Inflammatory macrophage (primary cell): Measurements from ENCODE around the gene COG1.

Source experiments
- DNase-seq, 2 donors: peaks; one replicate each; pipeline ENCODE4 v3.0.0-alpha.2; 2020 to 2022

The COG1 gene

DNA sequence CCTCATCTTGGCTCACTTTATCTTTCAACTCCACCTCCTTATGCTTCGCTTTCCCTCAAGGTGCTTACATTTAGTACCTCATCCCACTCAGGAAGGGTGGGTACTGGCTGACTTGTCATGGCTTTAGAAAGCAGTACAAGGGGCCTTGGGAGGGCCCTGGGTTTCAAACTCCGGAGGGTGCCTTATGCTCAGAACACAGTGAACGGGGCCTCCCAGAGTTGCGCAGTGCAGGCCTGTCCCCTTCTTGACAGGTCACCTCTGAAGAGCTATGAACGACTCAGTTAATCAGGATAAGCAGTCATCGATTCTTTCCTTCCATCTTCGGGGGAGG lies 6.0 kb downstream of the COG1 start:
- no peak for DNase-seq

DNA sequence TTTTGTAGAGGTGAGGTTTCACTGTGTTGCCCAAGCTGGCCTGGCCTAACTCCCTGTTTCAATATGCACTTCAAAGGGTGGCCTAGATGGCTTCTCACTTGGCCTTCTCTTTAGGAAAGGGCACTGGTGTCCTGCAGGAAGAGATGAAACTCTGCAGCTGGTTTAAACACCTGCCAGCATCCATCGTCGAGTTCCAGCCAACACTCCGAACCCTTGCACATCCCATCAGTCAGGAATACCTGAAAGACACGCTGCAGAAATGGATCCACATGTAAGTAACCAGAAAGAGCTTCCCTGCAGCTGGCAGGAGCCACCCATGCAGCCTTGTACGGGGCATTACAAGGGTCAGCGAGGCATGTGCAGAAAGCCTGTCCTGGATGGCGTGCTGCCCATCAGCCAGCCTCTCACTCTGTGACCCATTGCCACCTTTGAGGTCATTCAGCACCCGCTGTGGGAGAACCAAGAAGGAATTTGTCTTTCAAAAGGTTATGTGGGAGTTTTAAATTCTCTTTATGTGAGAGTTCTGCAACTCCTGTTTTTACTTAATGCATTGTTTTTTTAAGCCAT lies 7.0 kb downstream of the COG1 start:
- DNase-seq: no peak

DNA sequence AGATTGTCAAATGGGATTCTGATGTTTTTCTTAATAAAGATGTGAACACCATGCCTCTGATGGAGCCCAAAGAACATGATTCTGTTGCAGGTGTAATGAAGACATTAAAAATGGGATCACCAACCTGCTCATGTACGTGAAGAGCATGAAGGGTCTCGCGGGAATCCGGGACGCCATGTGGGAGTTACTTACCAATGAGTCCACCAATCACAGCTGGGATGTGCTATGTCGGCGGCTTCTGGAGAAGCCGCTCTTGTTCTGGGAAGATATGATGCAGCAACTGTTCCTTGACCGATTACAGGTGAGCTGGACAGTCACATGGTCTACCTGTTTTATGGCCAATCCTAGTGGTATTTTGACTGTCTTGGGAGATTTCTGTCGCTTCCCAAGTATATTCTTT lies 7.6 kb downstream of the COG1 start:
- no peak for DNase-seq

DNA sequence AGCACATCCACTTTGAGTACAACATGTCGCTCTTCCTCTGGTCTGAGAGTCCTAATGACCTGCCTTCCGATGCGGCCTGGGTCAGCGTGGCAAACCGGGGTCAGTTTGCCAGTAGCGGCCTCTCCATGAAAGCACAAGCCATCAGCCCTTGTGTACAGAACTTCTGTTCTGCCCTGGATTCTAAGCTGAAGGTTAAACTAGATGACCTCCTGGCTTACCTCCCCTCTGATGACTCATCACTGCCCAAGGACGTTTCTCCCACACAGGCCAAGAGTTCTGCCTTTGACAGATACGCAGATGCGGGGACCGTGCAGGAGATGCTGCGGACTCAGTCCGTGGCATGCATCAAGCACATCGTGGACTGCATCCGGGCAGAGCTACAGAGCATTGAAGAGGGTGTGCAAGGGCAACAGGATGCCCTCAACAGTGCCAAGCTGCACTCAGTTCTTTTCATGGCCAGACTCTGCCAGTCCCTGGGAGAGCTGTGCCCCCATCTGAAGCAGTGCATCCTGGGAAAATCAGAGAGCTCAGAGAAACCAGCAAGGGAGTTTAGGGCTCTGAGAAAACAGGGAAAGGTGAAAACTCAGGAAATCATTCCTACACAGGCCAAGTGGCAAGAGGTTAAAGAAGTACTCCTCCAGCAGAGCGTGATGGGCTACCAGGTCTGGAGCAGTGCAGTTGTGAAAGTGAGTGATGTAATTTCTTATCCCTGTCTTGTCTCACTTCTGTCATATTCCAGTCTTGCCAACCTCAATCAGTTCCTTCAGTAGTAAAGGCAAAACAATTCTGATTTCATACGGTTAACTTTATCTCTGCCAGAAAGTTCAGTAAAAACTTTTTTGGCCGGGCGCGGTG lies 8.6 kb downstream of the COG1 start:
- DNase-seq: no peak

DNA sequence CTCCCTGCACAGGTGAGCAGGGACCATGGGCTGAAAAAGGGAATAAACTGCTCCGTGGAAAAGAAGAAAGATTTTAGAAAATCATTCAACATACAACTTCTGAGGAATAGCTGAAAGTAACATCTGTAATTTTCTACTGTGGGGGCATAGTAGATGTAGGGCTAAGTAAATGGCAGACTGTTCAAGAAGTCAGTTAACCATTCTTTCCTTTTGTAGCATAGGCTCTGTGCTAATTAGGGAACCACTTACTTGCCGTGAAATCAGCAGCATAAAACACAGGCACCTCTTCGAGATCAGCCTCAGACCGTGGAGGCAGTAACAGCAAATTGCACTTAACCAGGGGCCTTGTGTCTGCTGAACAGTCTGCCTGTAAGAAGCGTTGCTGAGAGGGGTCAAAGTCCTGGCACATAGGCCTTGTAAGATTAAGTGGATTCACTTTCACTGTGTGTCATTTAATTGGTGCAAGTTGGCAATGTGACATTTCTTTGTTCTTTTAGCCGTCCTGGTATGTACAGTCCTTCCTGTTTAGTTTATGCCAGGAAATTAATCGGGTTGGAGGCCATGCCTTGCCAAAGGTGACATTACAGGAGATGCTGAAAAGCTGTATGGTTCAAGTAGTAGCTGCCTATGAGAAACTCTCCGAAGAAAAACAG lies 10.4 kb downstream of the COG1 start:
- no peak for DNase-seq

DNA sequence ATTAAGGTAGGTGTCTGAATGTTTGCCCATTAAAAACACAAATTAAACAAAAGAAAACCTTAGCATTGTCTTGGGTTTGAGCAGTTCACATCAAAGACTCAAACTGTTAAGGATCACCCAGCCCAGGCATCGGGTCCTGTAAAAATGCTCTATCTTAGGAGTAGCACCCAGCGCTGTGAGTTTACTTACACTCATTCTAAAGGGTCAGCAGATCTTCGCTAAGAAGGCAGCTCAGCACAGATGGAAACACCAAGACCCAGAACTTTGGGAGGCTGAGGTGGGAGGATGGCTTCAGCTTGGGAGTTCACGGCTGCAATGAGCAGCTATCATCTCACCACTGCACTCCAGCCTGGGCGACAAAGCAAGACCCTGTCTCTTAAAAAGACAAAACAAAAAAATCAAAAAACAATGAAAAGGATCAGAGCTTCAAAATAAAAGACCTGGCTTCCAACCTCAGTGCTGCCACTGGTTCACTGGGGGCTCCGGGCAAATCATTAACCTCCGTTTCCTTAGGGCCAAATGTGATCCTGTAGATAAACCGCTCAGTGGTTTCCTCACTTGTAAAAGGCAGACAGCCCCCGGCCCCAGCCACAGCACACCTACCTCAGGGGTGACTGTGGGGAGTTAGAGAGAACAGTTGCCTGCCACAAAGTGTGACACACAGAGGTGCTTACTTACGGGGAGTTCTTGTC lies 11.1 kb downstream of the COG1 start:
- no peak for DNase-seq

DNA sequence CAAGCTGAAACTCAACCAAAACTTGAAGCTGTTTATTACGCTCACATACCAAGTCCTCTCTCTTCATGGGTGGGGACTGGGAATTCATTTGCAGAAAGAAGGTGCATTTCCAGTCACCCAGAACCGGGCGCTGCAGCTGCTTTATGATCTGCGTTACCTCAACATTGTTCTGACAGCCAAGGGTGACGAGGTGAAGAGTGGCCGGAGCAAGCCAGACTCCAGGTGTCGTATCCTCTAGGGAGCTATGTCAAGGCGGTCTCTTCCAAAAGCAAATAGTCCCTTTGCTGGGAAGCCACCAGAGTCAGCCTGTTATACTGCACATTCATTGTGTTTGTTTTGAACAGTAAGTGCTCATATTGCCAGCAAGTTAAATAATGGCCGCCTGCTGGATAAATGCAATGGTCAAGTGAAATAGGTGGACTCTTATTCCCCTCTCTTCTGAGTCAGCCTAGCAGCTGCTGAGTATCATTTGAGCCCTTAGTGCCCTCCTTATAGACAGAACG lies 12.7 kb downstream of the COG1 start:
- no peak for DNase-seq

DNA sequence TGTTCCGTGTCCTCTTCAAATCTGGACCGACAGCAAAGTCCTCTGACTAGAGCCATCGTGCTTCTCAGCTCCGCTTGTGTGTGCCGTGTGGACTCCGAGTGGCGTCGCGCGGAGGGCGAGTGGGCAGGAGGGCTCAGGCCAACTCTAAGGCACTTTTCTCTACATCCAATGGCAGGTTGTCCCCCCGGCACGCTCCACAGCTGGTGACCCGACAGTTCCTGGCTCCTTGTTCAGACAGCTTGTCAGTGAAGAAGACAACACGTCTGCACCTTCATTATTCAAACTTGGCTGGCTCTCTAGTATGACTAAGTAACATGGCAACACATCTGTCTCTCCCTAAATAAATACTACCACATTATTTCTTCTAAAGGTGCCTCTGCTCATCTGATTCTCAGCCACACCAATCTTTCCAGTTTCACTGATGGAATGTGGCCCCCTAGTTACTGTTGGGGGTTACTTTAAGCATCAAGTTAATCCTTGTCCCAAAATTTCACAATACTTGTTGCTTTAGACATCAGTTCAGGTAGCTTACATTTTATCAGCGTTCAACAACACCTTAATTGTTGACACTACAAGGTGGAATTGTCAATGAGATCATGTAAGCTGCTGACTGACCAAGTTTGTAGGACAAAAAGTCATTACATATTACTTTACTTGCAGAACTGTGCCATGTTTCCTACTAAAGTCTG lies 15.4 kb downstream of the COG1 start:
- DNase-seq: no peak

DNA sequence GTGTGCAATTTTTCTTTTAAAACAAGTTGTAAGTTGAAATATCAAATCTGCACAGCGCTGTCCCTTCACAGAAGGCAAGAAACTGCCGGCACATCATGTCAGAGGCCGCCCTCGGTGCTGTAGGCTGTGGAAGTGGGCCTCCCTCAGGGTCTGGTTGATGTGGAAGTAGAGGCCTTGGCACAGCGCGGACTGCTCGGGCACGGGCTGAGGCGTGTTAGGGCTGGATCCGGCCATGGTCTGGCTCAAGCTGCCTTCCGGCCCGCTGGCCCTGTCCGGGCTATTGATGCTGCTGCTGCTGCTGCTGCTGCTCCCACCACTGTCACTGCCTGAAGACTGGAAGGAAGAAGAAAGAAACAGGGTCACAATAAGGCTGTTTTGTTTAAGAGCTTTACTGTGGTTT lies 16.6 kb downstream of the COG1 start:
- DNase-seq: no peak

DNA sequence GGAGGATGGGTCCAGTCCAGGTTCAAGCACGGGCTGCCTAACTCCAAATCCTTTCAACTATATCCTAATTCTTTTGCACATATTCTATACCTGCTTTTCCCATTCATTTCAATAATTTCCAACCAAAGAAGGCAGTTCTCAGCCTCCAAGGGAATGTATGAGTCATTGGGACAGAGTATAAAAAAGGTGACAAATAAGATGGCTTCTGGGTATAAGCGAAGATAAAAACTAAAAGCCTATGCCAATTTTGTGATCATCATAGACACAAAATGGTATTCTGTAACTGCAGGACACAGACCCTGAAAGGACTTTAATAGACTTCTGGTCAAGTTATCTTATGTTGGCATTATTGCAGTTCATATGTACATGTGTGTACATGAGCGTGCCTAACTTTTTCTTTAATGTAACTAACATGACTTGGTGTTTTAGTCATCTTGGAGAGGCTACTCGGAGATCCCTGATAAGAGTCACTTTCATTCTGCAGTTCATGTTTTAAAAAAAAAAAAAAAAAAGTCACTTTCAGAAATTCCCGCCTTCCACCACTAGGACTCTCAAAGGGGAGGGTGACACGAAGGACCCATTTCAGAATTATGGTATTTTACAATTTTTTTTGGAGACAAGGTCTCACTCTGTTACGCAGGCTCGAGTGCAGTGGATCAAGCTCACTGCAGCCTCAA lies 17.3 kb downstream of the COG1 start:
- DNase-seq: peak in 1 of 2 donors; percentile 18

DNA sequence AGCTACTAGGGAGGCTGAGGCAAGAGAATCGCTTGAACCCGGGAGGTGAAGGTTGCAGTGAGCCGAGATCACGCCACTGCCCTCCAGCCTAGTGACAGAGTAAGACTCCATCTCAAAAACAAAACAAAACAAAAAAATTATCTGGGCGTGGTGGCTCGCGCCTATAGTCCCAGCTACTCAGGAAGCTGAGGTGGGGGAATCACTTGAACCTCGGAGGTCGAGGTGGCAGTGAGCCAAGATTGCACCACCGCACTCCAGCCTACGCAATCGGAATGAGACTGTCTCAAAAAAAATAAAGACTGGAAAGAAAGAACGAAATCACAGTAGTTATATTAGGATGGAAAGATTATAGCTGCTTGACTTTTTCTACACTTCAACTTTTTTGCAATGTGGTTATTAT lies 18.9 kb downstream of the COG1 start:
- DNase-seq: peak; percentile 27 to 29

DNA sequence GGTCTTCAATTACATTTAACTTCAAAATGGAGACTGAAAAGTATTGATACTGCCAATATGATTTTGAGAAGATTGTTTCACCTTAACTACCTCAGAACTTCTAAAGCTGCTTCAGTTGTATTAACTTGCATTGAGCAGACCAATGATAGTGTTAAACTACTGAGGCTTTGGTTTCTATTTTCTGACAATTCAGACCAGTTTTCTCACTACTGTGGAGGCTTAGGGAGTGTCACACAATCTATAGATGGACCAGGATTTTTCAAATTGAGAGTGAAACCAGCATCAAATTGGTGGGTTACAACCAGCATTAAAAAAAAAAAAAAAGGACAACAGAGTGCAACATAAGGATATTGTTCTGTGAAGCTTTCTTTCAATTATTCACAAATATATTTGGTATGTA lies 21.2 kb downstream of the COG1 start:
- DNase-seq: no peak

DNA sequence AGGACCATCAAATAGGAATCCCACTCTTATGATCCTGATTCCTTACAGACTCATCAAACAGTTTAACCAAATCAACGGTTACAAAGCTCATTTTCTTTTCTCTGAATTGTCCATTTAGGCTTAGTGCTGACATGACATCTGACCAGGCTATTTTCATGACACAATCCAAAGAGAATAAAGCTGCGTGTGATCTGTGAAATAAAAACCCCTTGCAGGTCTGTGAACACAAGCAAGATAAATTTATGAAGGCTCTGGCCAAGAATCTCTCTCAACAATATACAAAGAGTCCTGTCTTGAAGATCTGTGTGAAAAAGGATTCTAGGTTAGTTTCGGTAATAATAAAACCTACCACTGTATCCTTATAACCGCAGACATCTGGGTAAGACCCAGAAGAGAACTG lies 22.0 kb downstream of the COG1 start:
- no peak for DNase-seq

DNA sequence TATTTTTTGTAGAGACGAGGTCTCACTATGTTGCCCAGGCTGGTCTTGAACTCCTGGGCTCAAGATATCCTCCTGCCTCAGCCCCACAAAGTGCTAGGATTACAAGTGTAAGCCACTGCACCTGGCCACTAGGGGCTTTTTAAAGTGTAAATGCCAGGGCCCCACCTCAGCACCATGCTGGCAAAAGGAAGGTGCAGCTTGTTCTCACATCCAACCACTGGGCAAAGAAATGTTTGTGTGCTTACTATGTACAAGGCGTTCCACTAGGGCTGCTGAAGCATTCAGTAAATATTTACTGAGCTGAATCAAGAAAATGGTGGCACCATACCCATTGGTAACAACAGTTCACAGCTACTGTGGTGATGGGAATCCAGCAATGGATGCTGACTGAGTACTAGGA lies 22.6 kb downstream of the COG1 start:
- no peak for DNase-seq

DNA sequence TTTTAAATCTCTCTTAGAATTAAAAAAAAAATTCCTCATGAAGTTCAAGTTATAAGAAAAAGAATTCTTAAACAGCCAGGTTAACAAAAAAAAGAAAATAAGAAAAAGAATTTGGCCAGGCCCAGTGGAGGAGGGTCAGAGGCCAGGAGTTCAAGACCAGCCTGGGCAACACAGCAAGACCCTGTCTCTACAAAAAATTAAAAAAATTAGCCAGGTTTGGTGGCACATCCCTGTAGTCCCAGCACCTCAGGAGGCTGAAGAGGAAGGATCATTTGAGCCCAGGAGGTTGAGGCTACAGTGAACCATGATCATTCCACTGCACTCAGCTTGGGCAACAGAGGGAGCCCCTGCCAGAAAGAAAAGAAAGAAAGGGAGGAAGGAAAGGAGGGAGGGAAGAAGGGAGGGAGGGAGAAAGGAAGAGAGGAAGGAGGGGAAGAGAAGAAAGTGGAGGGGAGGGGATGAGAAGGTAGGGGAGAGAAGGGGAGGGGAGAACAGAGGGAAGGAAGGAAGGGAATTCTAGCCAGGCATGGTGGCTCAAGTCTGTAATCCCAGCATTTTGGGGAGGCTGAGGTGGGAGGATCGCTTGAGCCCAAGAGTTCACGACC lies 30.9 kb downstream of the COG1 start:
- no peak for DNase-seq

DNA sequence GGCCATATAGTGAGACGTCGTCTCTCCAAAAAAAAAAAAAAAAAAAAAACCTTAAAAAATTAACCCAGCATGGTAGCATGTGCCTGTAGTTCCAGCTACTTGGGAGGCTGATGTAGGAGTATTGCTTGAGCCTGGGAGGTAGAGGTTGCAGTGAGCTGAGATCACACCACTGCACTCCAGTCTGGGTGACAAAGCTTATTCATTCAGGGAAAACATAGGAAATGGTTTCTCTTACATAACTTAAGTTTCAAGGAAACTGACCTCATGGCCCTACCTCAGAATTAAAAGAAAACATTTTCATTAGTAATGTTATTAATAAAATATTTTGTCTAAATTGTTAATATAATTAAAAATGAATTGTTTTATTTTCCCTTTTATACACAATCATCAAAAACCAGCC lies 31.4 kb downstream of the COG1 start:
- peak; percentile 43 to 45 for DNase-seq

DNA sequence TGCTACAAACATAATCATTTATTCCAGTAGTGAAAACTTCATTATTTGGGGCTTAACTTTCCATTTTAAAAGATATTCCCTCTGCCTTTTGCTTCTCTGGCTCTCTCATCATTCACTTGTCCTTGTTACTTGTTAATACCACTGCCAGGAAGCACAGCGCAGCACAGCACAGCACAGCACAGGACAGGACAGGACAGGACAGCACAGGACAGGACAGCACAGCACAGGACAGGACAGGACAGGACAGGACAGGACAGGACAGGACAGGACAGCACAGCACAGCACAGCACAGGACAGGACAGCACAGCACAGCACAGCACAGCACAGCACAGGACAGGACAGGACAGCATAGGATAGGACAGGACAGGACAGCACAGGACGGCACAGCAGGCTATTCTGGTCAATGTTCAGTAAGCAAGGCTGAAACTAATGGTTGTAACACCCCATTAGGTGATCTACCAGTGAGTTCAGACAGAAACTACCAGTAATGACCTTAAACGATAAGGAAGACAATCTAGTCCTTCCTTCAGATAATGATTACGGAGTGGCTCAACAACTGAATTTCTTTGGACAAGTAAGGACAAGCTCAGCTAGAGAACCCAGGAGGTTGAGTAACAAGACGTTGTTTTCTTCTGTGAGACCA lies 31.9 kb downstream of the COG1 start:
- DNase-seq: no peak

DNA sequence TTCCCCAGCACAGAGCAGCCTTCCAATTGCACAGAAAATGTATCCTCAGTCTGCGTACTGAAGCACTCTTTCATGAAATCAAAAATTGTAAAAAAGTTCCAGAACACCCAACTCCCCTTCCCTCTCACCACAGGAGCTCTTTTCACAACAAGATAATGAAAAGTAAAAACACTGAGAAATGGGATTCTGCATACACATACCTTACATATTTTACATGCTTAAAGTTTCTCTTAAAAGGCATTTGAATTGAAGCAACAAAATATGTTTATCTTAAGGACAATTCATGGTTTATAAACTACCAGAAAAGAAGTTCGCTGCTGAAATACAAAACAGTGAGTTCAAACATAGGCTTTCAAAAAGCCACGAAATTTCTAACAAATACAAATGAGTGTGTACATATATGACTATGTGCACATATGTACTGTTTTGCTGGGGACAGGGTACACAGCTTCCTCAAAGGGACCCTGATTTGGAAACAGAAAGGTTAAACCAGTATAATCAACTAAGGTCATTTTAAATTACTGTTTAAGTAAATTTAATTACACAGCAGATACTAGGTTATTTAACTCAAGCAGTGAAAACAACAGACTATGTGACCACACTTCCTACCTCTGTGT lies 33.8 kb downstream of the COG1 start:
- DNase-seq: no peak

DNA sequence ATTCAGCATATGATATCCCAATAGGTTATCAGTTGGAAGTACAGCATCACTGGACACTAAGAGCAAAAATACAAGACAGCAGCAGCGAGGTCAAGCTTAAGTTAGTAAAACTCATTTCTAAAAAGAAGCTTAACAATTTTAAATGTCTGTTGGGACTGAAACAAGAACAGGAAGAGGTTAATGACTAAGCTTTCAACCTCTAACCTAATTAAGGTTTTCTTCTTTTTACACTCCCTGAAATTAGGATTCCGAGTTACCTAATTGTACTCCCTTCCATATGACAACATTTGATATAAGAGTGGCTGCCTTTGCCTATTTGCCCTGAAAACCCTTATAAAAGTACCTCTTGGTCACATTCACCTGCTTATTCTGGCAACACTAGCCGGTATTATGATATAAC lies 34.5 kb downstream of the COG1 start:
- DNase-seq: peak in 1 of 2 donors; percentile 11

DNA sequence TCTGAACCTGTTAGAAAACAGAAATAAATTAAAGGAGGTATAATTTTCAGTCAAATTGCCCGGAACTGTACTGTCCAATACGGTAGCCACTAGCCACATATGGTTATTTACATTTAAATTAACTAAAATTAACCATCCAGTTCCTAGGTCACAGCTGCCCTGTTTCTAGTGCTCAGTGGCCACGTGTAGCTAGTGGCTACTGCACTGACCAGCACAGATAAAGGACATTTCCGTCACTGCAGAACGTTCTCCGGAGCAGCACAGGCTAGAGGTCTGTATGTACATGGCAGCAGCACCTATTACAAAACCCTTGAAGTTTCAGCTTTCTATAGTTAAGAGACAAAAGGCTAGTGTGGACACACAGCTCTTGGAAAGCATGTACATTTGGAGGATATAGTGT lies 35.1 kb downstream of the COG1 start:
- no peak for DNase-seq

DNA sequence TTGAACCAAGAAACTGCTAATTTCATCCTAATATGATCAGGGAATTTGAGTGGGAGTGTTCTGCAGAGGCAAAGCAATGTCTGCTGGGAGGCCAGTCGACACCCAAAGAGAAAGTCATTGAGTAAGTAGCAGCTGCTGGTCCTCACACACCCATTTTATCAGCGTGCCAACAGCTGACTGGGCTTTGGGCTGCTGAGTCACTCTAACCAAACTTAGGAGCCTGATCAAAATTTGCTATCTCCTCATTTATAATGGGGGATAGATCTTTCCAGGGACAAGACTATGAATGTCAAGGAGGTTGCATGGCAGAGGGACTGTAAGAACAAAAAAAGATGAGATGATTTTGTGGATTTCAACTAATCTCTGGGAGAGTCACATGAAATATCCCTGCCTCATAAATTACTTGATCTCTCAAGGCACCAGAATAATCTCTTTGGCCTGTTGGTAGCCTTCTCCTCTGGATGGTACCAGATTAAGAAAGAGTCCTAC lies 35.9 kb downstream of the COG1 start:
- DNase-seq: peak; percentile 70 to 82
